ENCODE measurements around the gene NAMPT. TPM values are rescaled to one million over a fixed set of nuclear protein-coding genes. Genes with fewer than 3 reads are reported as not detected.

Gene NAMPT
- 39.0 and 40.4 TPM in 2 replicates for polyA plus RNA-seq (2013)

DNA sequence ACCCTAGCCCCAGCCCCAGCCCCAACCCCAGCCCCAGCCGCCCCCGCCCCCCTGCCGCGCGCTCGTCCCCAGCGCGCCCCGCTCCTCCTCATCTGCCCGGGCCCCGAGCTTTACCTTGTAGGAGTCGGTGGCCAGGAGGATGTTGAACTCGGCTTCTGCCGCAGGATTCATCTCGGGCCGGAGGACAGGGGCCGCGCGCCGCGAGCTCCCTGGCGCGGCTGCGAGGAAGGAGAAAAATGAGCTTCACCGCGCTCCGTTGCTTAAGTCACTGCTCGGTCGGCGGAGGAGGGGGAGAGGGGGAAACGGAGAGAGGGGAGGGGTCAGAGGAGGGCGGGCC, at the start of gene NAMPT:
TSS of gene NAMPT (minus strand) at position 270 of the 337 bp plus-strand sequence. CDS start at position 171, 99 bp downstream.
- Histone ChIP-seq H4K91ac (ENCODE audit: low read depth, low read length) (peak within 1 kb of the TSS; percentile 81), H2BK120ac (ENCODE audit: insufficient read depth, low read length, poor library complexity) (peak within 1 kb of the TSS; percentile 61), H2BK5ac (ENCODE audit: low read depth, low read length, poor library complexity) (peak within 1 kb of the TSS; percentile 85), H2BK12ac (ENCODE audit: low read length) (peak within 1 kb of the TSS; percentile 59), H3K14ac (ENCODE audit: low read length) (peak within 1 kb of the TSS; percentile 76), H3K9me3 (ENCODE audit: insufficient read depth, low read depth, low read length) (no peaks in the 10 kb centered on the region), H4K8ac (ENCODE audit: low read depth, low read length) (peak within 1 kb of the TSS; percentile 90), H2AFZ (ENCODE audit: insufficient read depth, low read length, poor library complexity) (peak within 1 kb of the TSS; percentile 77), H3K23ac (ENCODE audit: low read length) (no peak within 1 kb of the TSS), H2AK5ac (ENCODE audit: low read length) (no peak within 1 kb of the TSS), H3K4me3 (ENCODE audit: low read depth, low read length) (peak within 1 kb of the TSS; percentile 90), H3K79me2 (ENCODE audit: control insufficient read depth, insufficient read depth, low read length, poor library complexity) (peaks cover 6% of the 10 kb centered on the region), H3K4me1 (ENCODE audit: control insufficient read depth in 1 of 2, insufficient read depth in 2 of 2, low read length in 2 of 2) (peaks cover 0 to 2% of the 10 kb centered on the region in 2 experiments), H3K27ac (ENCODE audit: low read depth, low read length) (peak within 1 kb of the TSS; percentile 95), H3K4me2 (ENCODE audit: low read length) (peak within 1 kb of the TSS; percentile 98), H3K27me3 (ENCODE audit: insufficient read depth, low read length) (no peaks in the 10 kb centered on the region), H3K9ac (ENCODE audit: low read length) (peak within 1 kb of the TSS; percentile 90), H3K4ac (ENCODE audit: low read depth, low read length) (peak within 1 kb of the TSS; percentile 78), H3K18ac (ENCODE audit: low read length) (peak within 1 kb of the TSS; percentile 94), H3K36me3 (ENCODE audit: control insufficient read depth in 1 of 2, insufficient read depth in 2 of 2, low read length in 2 of 2) (no peaks in the 10 kb centered on the region), H4K12ac (ENCODE audit: low read depth, low read length) (peak within 1 kb of the TSS; percentile 52), H3K79me1 (ENCODE audit: low read length) (peaks cover 11% of the 10 kb centered on the region)
- no peak for DNase-seq
- no CpG with 5 or more reads among the region's 32 CpGs for WGBS (ENCODE audit: extremely low coverage, insufficient coverage, insufficient read length)

DNA sequence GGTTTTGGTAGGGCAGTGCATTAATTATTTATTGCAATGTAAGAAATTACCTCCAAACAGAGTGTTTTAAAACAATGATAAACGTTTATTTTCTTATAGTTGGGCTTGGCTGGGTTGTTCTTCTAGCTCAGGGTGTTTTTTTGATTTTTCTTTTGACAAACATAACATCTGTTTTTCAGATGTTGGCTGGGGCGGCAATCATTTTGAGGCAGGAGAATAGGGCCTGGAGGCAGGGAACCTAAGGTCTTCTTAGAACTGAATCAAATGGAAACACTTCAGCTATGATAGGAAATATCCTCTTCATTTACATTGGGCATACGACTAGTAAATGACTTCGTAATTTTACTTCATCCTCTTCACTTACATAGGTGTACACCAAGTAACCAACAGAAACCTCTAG, 47.4 kb upstream of the NAMPT start:
- DNase-seq = no peak
- Histone ChIP-seq H4K91ac (ENCODE audit: low read depth, low read length) (no peak overlapping the region), H3K4ac (ENCODE audit: low read depth, low read length) (no peak overlapping the region), H4K12ac (ENCODE audit: low read depth, low read length) (no peak overlapping the region), H3K79me1 (ENCODE audit: low read length) (no peaks in the 10 kb centered on the region), H3K4me2 (ENCODE audit: low read length) (no peak overlapping the region), H3K79me2 (ENCODE audit: control insufficient read depth, insufficient read depth, low read length, poor library complexity) (no peaks in the 10 kb centered on the region), H3K27ac (ENCODE audit: low read depth, low read length) (no peak overlapping the region), H3K36me3 (ENCODE audit: control insufficient read depth in 1 of 2, insufficient read depth in 2 of 2, low read length in 2 of 2) (no peaks in the 10 kb centered on the region), H2AFZ (ENCODE audit: insufficient read depth, low read length, poor library complexity) (no peak overlapping the region), H3K9ac (ENCODE audit: low read length) (no peak overlapping the region), H3K23ac (ENCODE audit: low read length) (no peak overlapping the region), H3K27me3 (ENCODE audit: insufficient read depth, low read length) (no peaks in the 10 kb centered on the region), H4K8ac (ENCODE audit: low read depth, low read length) (no peak overlapping the region), H3K9me3 (ENCODE audit: insufficient read depth, low read depth, low read length) (no peaks in the 10 kb centered on the region), H2BK12ac (ENCODE audit: low read length) (no peak overlapping the region), H3K4me3 (ENCODE audit: low read depth, low read length) (no peak overlapping the region), H3K4me1 (ENCODE audit: control insufficient read depth in 1 of 2, insufficient read depth in 2 of 2, low read length in 2 of 2) (no peaks in the 10 kb centered on the region), H3K18ac (ENCODE audit: low read length) (no peak overlapping the region), H3K14ac (ENCODE audit: low read length) (no peak overlapping the region), H2AK5ac (ENCODE audit: low read length) (no peak overlapping the region), H2BK120ac (ENCODE audit: insufficient read depth, low read length, poor library complexity) (no peak overlapping the region), H2BK5ac (ENCODE audit: low read depth, low read length, poor library complexity) (no peak overlapping the region)
- WGBS (ENCODE audit: extremely low coverage, insufficient coverage, insufficient read length) = no CpG with 5 or more reads among the region's 4 CpGs

DNA sequence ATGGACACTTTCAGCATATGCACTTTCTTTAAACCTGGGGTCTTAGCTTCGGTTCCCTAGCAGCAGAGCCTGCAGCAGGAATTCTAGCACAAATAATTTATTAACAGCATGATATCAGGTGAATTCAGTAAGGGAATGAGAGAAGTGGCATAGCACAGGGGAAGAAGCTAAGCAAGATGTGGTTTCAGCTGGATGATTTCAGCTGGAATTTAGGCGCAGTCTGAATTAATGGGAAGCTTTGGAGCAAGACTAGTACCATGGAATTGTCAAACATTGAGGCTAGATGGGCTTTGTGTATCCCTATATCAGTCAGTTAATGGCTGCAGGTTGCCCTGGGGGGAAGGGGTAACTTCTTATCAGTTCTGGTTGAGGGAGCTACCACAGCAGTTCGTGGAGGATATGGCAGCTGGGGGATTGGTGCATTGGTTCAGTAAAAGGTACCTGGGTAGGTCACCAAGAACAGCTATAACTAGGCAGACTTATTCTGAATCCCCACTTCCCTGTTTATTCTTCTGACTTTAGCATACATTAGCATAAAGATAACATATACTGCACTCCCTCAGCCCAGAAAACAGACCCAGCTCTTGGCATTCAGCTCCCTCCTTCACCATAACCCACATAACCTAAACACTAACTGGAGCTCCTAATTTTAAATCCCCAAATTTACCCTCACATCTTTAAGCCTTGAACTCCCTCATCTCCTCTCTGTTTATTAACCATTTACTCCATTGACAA, 46.8 kb upstream of the NAMPT start:
- H3K4me3 ChIP-seq (ENCODE audit: low read depth, low read length) = no peak overlapping the region
- H3K4ac ChIP-seq (ENCODE audit: low read depth, low read length) = no peak overlapping the region
- H2AK5ac ChIP-seq (ENCODE audit: low read length) = no peak overlapping the region
- no peaks in the 10 kb centered on the region for H3K9me3 ChIP-seq (ENCODE audit: insufficient read depth, low read depth, low read length)
- no peak overlapping the region for H3K18ac ChIP-seq (ENCODE audit: low read length)
- no peaks in the 10 kb centered on the region for H3K79me2 ChIP-seq (ENCODE audit: control insufficient read depth, insufficient read depth, low read length, poor library complexity)
- H4K8ac ChIP-seq (ENCODE audit: low read depth, low read length) = no peak overlapping the region
- no peak for DNase-seq
- H3K14ac ChIP-seq (ENCODE audit: low read length) = no peak overlapping the region
- no peak overlapping the region for H2BK5ac ChIP-seq (ENCODE audit: low read depth, low read length, poor library complexity)
- H2BK12ac ChIP-seq (ENCODE audit: low read length) = no peak overlapping the region
- no peak overlapping the region for H4K91ac ChIP-seq (ENCODE audit: low read depth, low read length)
- no CpG with 5 or more reads among the region's 3 CpGs for WGBS (ENCODE audit: extremely low coverage, insufficient coverage, insufficient read length)
- H3K79me1 ChIP-seq (ENCODE audit: low read length) = no peaks in the 10 kb centered on the region
- no peaks in the 10 kb centered on the region for H3K36me3 ChIP-seq (ENCODE audit: control insufficient read depth in 1 of 2, insufficient read depth in 2 of 2, low read length in 2 of 2)
- H3K4me2 ChIP-seq (ENCODE audit: low read length) = no peak overlapping the region
- no peak overlapping the region for H3K9ac ChIP-seq (ENCODE audit: low read length)
- H4K12ac ChIP-seq (ENCODE audit: low read depth, low read length) = no peak overlapping the region
- H3K27ac ChIP-seq (ENCODE audit: low read depth, low read length) = no peak overlapping the region
- no peaks in the 10 kb centered on the region for H3K4me1 ChIP-seq (ENCODE audit: control insufficient read depth in 1 of 2, insufficient read depth in 2 of 2, low read length in 2 of 2)
- H2BK120ac ChIP-seq (ENCODE audit: insufficient read depth, low read length, poor library complexity) = no peak overlapping the region
- no peak overlapping the region for H3K23ac ChIP-seq (ENCODE audit: low read length)
- no peak overlapping the region for H2AFZ ChIP-seq (ENCODE audit: insufficient read depth, low read length, poor library complexity)
- no peaks in the 10 kb centered on the region for H3K27me3 ChIP-seq (ENCODE audit: insufficient read depth, low read length)

DNA sequence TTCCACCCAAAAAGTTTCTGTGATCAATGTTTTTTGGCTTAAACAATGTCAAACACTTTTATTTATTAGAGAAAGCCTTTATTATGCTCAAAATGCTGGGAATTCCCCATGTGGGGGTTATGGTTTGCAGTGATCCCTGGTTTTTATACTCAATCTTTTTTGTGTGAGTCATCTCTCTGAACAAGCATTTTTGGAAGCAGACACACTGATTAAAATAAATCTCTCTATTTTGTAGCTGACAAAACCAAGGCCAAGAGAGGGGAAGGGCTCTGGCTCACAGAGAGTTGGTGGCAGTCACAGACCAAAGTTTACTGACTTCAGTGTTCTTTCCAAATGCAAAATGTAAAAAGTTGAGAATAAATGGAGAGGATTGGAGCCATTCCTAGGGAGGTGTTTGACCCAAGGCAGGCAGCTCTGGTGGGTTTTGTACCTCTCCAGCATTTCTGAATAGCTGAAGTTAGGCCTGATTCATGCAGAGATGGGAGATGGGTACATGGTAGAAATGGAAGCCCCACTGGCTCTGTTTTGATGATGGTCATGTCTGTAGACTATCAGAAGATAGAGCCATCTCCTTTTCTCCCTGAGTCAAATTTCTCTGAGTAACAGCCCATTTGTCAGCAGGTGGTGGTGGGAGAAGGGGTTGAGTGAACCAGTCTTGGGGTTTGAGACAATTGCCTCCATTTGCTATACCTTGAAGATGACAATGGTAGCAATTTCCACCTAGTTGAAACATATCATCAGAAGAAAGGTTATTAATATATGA, 45.4 kb upstream of the NAMPT start:
- no peaks in the 10 kb centered on the region for H3K9me3 ChIP-seq (ENCODE audit: insufficient read depth, low read depth, low read length)
- no peaks in the 10 kb centered on the region for H3K79me2 ChIP-seq (ENCODE audit: control insufficient read depth, insufficient read depth, low read length, poor library complexity)
- no peaks in the 10 kb centered on the region for H3K36me3 ChIP-seq (ENCODE audit: control insufficient read depth in 1 of 2, insufficient read depth in 2 of 2, low read length in 2 of 2)
- H3K4me3 ChIP-seq (ENCODE audit: low read depth, low read length) = no peak overlapping the region
- no peak overlapping the region for H4K8ac ChIP-seq (ENCODE audit: low read depth, low read length)
- H4K12ac ChIP-seq (ENCODE audit: low read depth, low read length) = no peak overlapping the region
- no peaks in the 10 kb centered on the region for H3K4me1 ChIP-seq (ENCODE audit: control insufficient read depth in 1 of 2, insufficient read depth in 2 of 2, low read length in 2 of 2)
- H3K79me1 ChIP-seq (ENCODE audit: low read length) = no peaks in the 10 kb centered on the region
- H3K27me3 ChIP-seq (ENCODE audit: insufficient read depth, low read length) = no peaks in the 10 kb centered on the region
- H3K27ac ChIP-seq (ENCODE audit: low read depth, low read length) = no peak overlapping the region
- H3K14ac ChIP-seq (ENCODE audit: low read length) = no peak overlapping the region
- no peak overlapping the region for H3K23ac ChIP-seq (ENCODE audit: low read length)
- no peak overlapping the region for H4K91ac ChIP-seq (ENCODE audit: low read depth, low read length)
- peak in 1 of 2 donors; percentile 37 for DNase-seq
- no peak overlapping the region for H2AK5ac ChIP-seq (ENCODE audit: low read length)
- no peak overlapping the region for H3K9ac ChIP-seq (ENCODE audit: low read length)
- no peak overlapping the region for H3K4ac ChIP-seq (ENCODE audit: low read depth, low read length)
- H3K18ac ChIP-seq (ENCODE audit: low read length) = no peak overlapping the region
- H2BK5ac ChIP-seq (ENCODE audit: low read depth, low read length, poor library complexity) = no peak overlapping the region
- H2BK12ac ChIP-seq (ENCODE audit: low read length) = no peak overlapping the region
- H3K4me2 ChIP-seq (ENCODE audit: low read length) = no peak overlapping the region
- H2BK120ac ChIP-seq (ENCODE audit: insufficient read depth, low read length, poor library complexity) = no peak overlapping the region
- H2AFZ ChIP-seq (ENCODE audit: insufficient read depth, low read length, poor library complexity) = no peak overlapping the region
